ENCODE measurements around the gene CHST10. TPM values are rescaled to one million over a fixed set of nuclear protein-coding genes. Genes with fewer than 3 reads are reported as not detected.
"Not testable (repeated sequence)": the region's sequence is repeated elsewhere in the genome, so short reads cannot be mapped to it uniquely, and the experiment has no call there.

CHST10 gene
- total RNA-seq, 1 donor from 2014 or later: 25.0 TPM

DNA sequence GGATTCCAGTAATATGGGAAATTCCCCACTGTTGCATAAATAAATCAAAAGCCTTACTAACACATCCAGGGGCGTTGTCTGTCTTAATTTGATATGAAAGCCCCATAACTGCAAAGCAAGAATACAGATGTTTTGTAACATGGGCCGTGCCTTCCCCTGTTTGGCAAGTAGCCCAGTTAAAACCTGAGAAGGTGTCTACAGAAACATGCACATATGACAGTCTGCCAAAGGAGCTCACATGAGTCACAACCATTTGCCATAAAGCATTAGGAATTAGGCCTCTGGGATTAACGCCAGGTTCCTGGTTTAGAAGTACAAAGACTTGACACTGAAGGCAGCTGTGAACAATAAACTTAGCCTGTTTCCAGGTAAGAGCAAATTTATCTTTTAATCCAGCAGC is 52.0 kb downstream of the CHST10 start:
- no peaks in the 10 kb centered on the region for H3K27me3 Mint-ChIP-seq (ENCODE audit: unreplicated experiment)
- H3K27ac Mint-ChIP-seq (ENCODE audit: unreplicated experiment): no peak overlapping the region
- H3K9me3 Mint-ChIP-seq (ENCODE audit: unreplicated experiment): peaks cover 7% of the 10 kb centered on the region
- H3K4me3 Mint-ChIP-seq (ENCODE audit: unreplicated experiment): no peak overlapping the region
- H3K36me3 Mint-ChIP-seq (ENCODE audit: unreplicated experiment): peaks cover 13% of the 10 kb centered on the region
- H3K4me1 Mint-ChIP-seq (ENCODE audit: low read depth, unreplicated experiment): no peaks in the 10 kb centered on the region
- TF ChIP-seq, protein P1, sequence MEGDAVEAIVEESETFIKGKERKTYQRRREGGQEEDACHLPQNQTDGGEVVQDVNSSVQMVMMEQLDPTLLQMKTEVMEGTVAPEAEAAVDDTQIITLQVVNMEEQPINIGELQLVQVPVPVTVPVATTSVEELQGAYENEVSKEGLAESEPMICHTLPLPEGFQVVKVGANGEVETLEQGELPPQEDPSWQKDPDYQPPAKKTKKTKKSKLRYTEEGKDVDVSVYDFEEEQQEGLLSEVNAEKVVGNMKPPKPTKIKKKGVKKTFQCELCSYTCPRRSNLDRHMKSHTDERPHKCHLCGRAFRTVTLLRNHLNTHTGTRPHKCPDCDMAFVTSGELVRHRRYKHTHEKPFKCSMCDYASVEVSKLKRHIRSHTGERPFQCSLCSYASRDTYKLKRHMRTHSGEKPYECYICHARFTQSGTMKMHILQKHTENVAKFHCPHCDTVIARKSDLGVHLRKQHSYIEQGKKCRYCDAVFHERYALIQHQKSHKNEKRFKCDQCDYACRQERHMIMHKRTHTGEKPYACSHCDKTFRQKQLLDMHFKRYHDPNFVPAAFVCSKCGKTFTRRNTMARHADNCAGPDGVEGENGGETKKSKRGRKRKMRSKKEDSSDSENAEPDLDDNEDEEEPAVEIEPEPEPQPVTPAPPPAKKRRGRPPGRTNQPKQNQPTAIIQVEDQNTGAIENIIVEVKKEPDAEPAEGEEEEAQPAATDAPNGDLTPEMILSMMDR (IDR thresholded peaks at IDR 0.05; ENCODE audit: partially characterized antibody, unreplicated experiment): no peak
- no peak for DNase-seq

DNA sequence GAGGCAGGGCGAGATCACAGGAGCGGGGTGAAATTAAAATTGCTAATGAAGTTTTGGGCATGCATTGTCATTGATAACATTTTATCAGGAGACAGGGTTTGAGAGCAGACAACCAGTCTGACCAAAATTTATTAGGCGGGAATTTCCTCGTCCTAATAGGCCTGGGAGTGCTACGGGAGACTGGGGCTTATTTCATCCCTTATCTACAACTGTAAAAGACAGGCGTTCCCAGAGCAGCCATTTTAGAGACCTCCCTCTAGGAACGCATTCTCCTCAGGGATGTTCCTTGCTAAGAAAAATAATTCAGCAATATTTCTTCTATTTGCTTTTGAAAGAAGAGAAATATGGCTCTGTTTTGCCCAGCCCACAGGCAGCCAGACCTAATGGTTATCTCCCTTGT is 55.2 kb downstream of the CHST10 start:
- H3K27ac Mint-ChIP-seq (ENCODE audit: unreplicated experiment); H3K4me1 Mint-ChIP-seq (ENCODE audit: low read depth, unreplicated experiment); H3K27me3 Mint-ChIP-seq (ENCODE audit: unreplicated experiment); DNase-seq; H3K36me3 Mint-ChIP-seq (ENCODE audit: unreplicated experiment); H3K4me3 Mint-ChIP-seq (ENCODE audit: unreplicated experiment); H3K9me3 Mint-ChIP-seq (ENCODE audit: unreplicated experiment): not testable (repeated sequence)

DNA sequence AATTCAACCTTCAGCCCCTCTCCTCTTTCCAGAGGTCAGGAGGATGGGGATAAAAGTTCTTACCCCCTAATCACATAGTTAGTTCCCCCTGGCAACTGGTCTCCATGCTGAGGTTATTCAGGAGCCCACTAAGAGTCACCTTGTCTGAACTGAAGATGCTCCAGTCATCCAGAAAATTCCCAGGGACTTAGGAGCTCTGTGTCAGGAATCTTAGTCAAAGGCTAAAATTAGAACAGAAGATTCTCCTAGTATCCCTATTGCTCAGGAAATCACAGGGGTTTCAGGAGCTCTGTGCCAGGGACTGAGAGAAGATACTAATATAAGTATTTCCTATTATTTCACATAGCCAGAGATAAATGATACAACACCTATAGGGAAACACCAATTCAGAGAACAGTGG is 57.9 kb downstream of the CHST10 start:
- H3K9me3 Mint-ChIP-seq (ENCODE audit: unreplicated experiment): peaks cover 5% of the 10 kb centered on the region
- H3K27ac Mint-ChIP-seq (ENCODE audit: unreplicated experiment): no peak overlapping the region
- peaks cover 6% of the 10 kb centered on the region for H3K36me3 Mint-ChIP-seq (ENCODE audit: unreplicated experiment)
- no peak overlapping the region for H3K4me3 Mint-ChIP-seq (ENCODE audit: unreplicated experiment)
- no peak for DNase-seq
- TF ChIP-seq, protein P1 (IDR thresholded peaks at IDR 0.05; ENCODE audit: partially characterized antibody, unreplicated experiment): no peak
- no peaks in the 10 kb centered on the region for H3K4me1 Mint-ChIP-seq (ENCODE audit: low read depth, unreplicated experiment)
- H3K27me3 Mint-ChIP-seq (ENCODE audit: unreplicated experiment): no peaks in the 10 kb centered on the region

DNA sequence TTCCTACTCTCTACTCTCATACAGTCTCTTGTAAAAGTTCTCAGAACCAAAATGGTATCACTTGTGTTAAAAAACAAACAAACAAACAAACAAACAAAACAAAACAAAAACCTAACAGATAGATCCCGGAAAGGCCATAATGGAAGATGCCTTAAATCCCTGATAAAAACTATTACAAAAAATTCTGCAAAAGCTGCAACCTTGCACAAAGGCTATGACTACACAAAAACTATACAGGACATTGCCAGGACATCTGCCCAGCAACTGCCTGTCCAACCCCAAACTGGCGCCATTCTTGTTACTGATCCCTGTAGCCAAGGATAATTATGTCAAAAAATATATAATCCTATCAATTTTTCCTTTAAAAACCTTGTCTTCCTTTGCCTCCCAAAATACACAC is 58.9 kb downstream of the CHST10 start:
- Mint-ChIP-seq H3K36me3 (ENCODE audit: unreplicated experiment) (peaks cover 6% of the 10 kb centered on the region), H3K27ac (ENCODE audit: unreplicated experiment) (no peak overlapping the region), H3K9me3 (ENCODE audit: unreplicated experiment) (peaks cover 2% of the 10 kb centered on the region), H3K4me1 (ENCODE audit: low read depth, unreplicated experiment) (no peaks in the 10 kb centered on the region), H3K27me3 (ENCODE audit: unreplicated experiment) (no peaks in the 10 kb centered on the region), H3K4me3 (ENCODE audit: unreplicated experiment) (no peak overlapping the region)
- TF ChIP-seq, protein P1 (IDR thresholded peaks at IDR 0.05; ENCODE audit: partially characterized antibody, unreplicated experiment): no peak
- no peak for DNase-seq

DNA sequence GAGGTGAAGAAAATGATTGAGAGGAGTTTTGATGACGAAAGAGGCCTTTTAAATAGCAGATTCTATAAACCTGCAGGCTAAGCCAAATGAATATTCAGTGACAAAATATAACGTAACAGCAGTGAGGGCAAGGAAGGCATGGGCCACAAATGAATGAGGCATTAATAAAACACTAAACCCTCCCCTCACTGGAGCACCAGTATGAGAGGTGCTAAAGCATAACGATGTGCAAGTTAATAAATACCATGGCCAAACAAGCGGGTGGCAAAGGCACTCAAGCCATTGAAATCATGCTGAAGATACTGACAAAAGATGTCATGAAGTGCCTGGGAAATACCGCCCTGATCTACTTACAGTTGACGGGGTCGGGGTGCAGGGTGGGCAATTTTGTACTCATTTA is 64.9 kb downstream of the CHST10 start:
- no peak overlapping the region for H3K4me3 Mint-ChIP-seq (ENCODE audit: unreplicated experiment)
- peaks cover 2% of the 10 kb centered on the region for H3K9me3 Mint-ChIP-seq (ENCODE audit: unreplicated experiment)
- H3K27ac Mint-ChIP-seq (ENCODE audit: unreplicated experiment): no peak overlapping the region
- DNase-seq: no peak
- TF ChIP-seq, protein P1 (IDR thresholded peaks at IDR 0.05; ENCODE audit: partially characterized antibody, unreplicated experiment): no peak
- H3K36me3 Mint-ChIP-seq (ENCODE audit: unreplicated experiment): peaks cover 9% of the 10 kb centered on the region
- H3K4me1 Mint-ChIP-seq (ENCODE audit: low read depth, unreplicated experiment): no peaks in the 10 kb centered on the region
- peaks cover 6% of the 10 kb centered on the region for H3K27me3 Mint-ChIP-seq (ENCODE audit: unreplicated experiment)
